Activated CD4-positive, alpha-beta memory T cell treated with anti-CD3 and anti-CD28 coated beads for 36 hours (primary cell): ENCODE measurements around the gene TMEM82. TPM values are rescaled to one million over a fixed set of nuclear protein-coding genes. Genes with fewer than 3 reads are reported as not detected.

Experiments used
- CTCF ChIA-PET: fragments of 350-600 bp; sonication (Branson Sonifier 250); formaldehyde crosslinking; loops from one replicate; lab custom pipeline; 2021; ENCODE audit warnings: antibody characterized with exemption, inconsistent platforms; lab: Charles Lee
- POLR2A ChIA-PET: fragments of 350-600 bp; sonication (Branson Sonifier 250); formaldehyde crosslinking; loops from one replicate; lab custom pipeline; 2021; ENCODE audit warnings: antibody characterized with exemption; lab: Charles Lee
- DNase-seq: peaks from one replicate; pipeline ENCODE4 v3.0.0-alpha.2; 2020
- H3K27ac Mint-ChIP-seq: one replicate; pipeline ENCODE4 v1.8.0; 2021; ENCODE audit warnings: mixed read lengths
- H3K27me3 Mint-ChIP-seq: one replicate; pipeline ENCODE4 v1.8.0; 2021; ENCODE audit warnings: mixed read lengths
- H3K36me3 Mint-ChIP-seq: one replicate; pipeline ENCODE4 v1.8.0; 2021; ENCODE audit warnings: mixed read lengths
- H3K4me1 Mint-ChIP-seq: one replicate; pipeline ENCODE4 v1.8.0; 2021; ENCODE audit warnings: low read depth, mixed read lengths
- H3K4me3 Mint-ChIP-seq: one replicate; pipeline ENCODE4 v1.8.0; 2021; ENCODE audit warnings: mild to moderate bottlenecking, mixed read lengths
- H3K9me3 Mint-ChIP-seq: one replicate; pipeline ENCODE4 v1.8.0; 2021; ENCODE audit warnings: mixed read lengths
- intact Hi-C: fragments of 100-400 bp; cut with micrococcal nuclease; formaldehyde crosslinking; loops from one replicate; pipeline ENCODE4 v1.15.1; 2023
- total RNA-seq, 2 experiments: library from RNA; stranded (reverse); gene quantifications; one replicate each; pipeline ENCODE4 v1.2.3, GENCODE V29; 2021

Gene TMEM82
- total RNA-seq, 2 experiments from 2014 or later, result not detected

- H3K4me1 Mint-ChIP-seq, result no peaks in the 10 kb centered on the region
- POLR2A ChIA-PET, result no interaction called here
- H3K27ac Mint-ChIP-seq, result no peak overlapping the region
- CTCF ChIA-PET, result interaction anchor here (1.0 to 1.2 kb wide), 2 partner anchors 18 to 69 kb away, joined by 3 read pairs; no protein-coding TSS in a partner anchor
- H3K9me3 Mint-ChIP-seq, result no peaks in the 10 kb centered on the region
- H3K4me3 Mint-ChIP-seq, result no peak overlapping the region
- no peaks in the 10 kb centered on the region for H3K27me3 Mint-ChIP-seq
- H3K36me3 Mint-ChIP-seq, result peaks cover 19% of the 10 kb centered on the region
- DNase-seq, result no peak
- intact Hi-C loops, result no loop called here
Observed at GRCh38 chr1:15722836-15723532, 19.3 kb upstream of the TMEM82 start.

- POLR2A ChIA-PET, result no interaction called here
- intact Hi-C loops, result no loop called here
- H3K27ac Mint-ChIP-seq, result no peak overlapping the region
- H3K4me1 Mint-ChIP-seq, result no peaks in the 10 kb centered on the region
- H3K9me3 Mint-ChIP-seq, result no peaks in the 10 kb centered on the region
- H3K4me3 Mint-ChIP-seq, result no peak overlapping the region
- no peak for DNase-seq
- CTCF ChIA-PET, result interaction anchor here (1.0 kb wide), 1 partner anchor 18 kb away, joined by 3 read pairs; no protein-coding TSS in a partner anchor
- peaks cover 18% of the 10 kb centered on the region for H3K36me3 Mint-ChIP-seq
- H3K27me3 Mint-ChIP-seq, result no peaks in the 10 kb centered on the region
Observed at GRCh38 chr1:15723631-15724246, 18.6 kb upstream of the TMEM82 start.

- intact Hi-C loops, result no loop called here
- no peak overlapping the region for H3K27ac Mint-ChIP-seq
- H3K27me3 Mint-ChIP-seq, result no peaks in the 10 kb centered on the region
- no peak overlapping the region for H3K4me3 Mint-ChIP-seq
- no peak for DNase-seq
- ChIA-PET POLR2A (no interaction called here), CTCF (no interaction called here)
- no peaks in the 10 kb centered on the region for H3K9me3 Mint-ChIP-seq
- no peaks in the 10 kb centered on the region for H3K4me1 Mint-ChIP-seq
- H3K36me3 Mint-ChIP-seq, result peaks cover 14% of the 10 kb centered on the region
Observed at GRCh38 chr1:15724949-15725880, 17.1 kb upstream of the TMEM82 start.

- no peaks in the 10 kb centered on the region for H3K9me3 Mint-ChIP-seq
- H3K36me3 Mint-ChIP-seq, result peaks cover 11% of the 10 kb centered on the region
- H3K4me1 Mint-ChIP-seq, result no peaks in the 10 kb centered on the region
- no peaks in the 10 kb centered on the region for H3K27me3 Mint-ChIP-seq
- POLR2A ChIA-PET, result no interaction called here
- no peak overlapping the region for H3K4me3 Mint-ChIP-seq
- intact Hi-C loops, result no loop called here
- CTCF ChIA-PET, result no interaction called here
- DNase-seq, result no peak
- H3K27ac Mint-ChIP-seq, result no peak overlapping the region
Observed at GRCh38 chr1:15726508-15726907, 15.8 kb upstream of the TMEM82 start.

GRCh38 chr1:15727021-15727420 lies 15.3 kb upstream of the TMEM82 start:
- intact Hi-C loops, result no loop called here
- POLR2A ChIA-PET, result no interaction called here

GRCh38 chr1:15727424-15727823 lies 14.9 kb upstream of the TMEM82 start:
- Mint-ChIP-seq H3K27me3 (no peaks in the 10 kb centered on the region), H3K4me1 (no peaks in the 10 kb centered on the region), H3K36me3 (peaks cover 11% of the 10 kb centered on the region), H3K4me3 (no peak overlapping the region), H3K27ac (no peak overlapping the region), H3K9me3 (no peaks in the 10 kb centered on the region)
- DNase-seq, result no peak
- ChIA-PET POLR2A (no interaction called here), CTCF (no interaction called here)
- intact Hi-C loops, result no loop called here

More at GRCh38 chr1:15727021-15727420, 15.3 kb upstream of the TMEM82 start:
- H3K9me3 Mint-ChIP-seq, result no peaks in the 10 kb centered on the region
- H3K36me3 Mint-ChIP-seq, result peaks cover 11% of the 10 kb centered on the region
- no peaks in the 10 kb centered on the region for H3K27me3 Mint-ChIP-seq
- H3K27ac Mint-ChIP-seq, result no peak overlapping the region
- CTCF ChIA-PET, result no interaction called here
- DNase-seq, result no peak
- H3K4me1 Mint-ChIP-seq, result no peaks in the 10 kb centered on the region
- no peak overlapping the region for H3K4me3 Mint-ChIP-seq

- no peak for DNase-seq
- peaks cover 12% of the 10 kb centered on the region for H3K36me3 Mint-ChIP-seq
- H3K9me3 Mint-ChIP-seq, result no peaks in the 10 kb centered on the region
- H3K27ac Mint-ChIP-seq, result no peak overlapping the region
- ChIA-PET POLR2A (no interaction called here), CTCF (no interaction called here)
- intact Hi-C loops, result no loop called here
- no peaks in the 10 kb centered on the region for H3K4me1 Mint-ChIP-seq
- H3K4me3 Mint-ChIP-seq, result no peak overlapping the region
- H3K27me3 Mint-ChIP-seq, result no peaks in the 10 kb centered on the region
Observed at GRCh38 chr1:15727866-15728534, 14.3 kb upstream of the TMEM82 start.

GRCh38 chr1:15728937-15729657 lies 13.2 kb upstream of the TMEM82 start:
- Mint-ChIP-seq H3K9me3 (no peaks in the 10 kb centered on the region), H3K27me3 (no peaks in the 10 kb centered on the region), H3K4me1 (no peaks in the 10 kb centered on the region), H3K27ac (no peak overlapping the region), H3K36me3 (peaks cover 16% of the 10 kb centered on the region), H3K4me3 (no peak overlapping the region)
- CTCF ChIA-PET, result interaction anchor here (0.7 kb wide), 1 partner anchor 13 kb away, joined by 3 read pairs; no protein-coding TSS in a partner anchor
- intact Hi-C loops, result no loop called here
- DNase-seq, result no peak
- POLR2A ChIA-PET, result no interaction called here

GRCh38 chr1:15730423-15730822 lies 11.9 kb upstream of the TMEM82 start:
- Mint-ChIP-seq H3K27ac (no peak overlapping the region), H3K9me3 (no peaks in the 10 kb centered on the region), H3K4me3 (no peak overlapping the region), H3K4me1 (no peaks in the 10 kb centered on the region), H3K36me3 (peaks cover 19% of the 10 kb centered on the region), H3K27me3 (no peaks in the 10 kb centered on the region)
- ChIA-PET CTCF (interaction anchor here (0.5 kb wide), 1 partner anchor 124 kb away, joined by 3 read pairs; no protein-coding TSS in a partner anchor), POLR2A (no interaction called here)
- intact Hi-C loops, result no loop called here
- DNase-seq, result no peak

- Mint-ChIP-seq H3K9me3 (no peaks in the 10 kb centered on the region), H3K27me3 (no peaks in the 10 kb centered on the region), H3K36me3 (peaks cover 19% of the 10 kb centered on the region), H3K27ac (no peak overlapping the region), H3K4me3 (no peak overlapping the region), H3K4me1 (no peaks in the 10 kb centered on the region)
- intact Hi-C loops, result no loop called here
- ChIA-PET CTCF (no interaction called here), POLR2A (no interaction called here)
- no peak for DNase-seq
Observed at GRCh38 chr1:15730936-15731335, 11.4 kb upstream of the TMEM82 start.
